Gastroesophageal sphincter (tissue), 3 donors: ENCODE measurements around the gene SNAPC3.

Source experiments
- EP300 ChIP-seq: sonication (generic); formaldehyde crosslinking; IDR thresholded peaks from one replicate; pipeline ENCODE4 v1.6.1; 2017; ENCODE audit warnings: antibody characterized with exemption, mild to moderate bottlenecking
- POLR2A ChIP-seq, 2 donors: fragments of 450-650 bp; IDR thresholded peaks; one replicate each; pipeline ENCODE4 v1.6.1; 2017; ENCODE audit warnings: antibody characterized with exemption in 2 of 2, mild to moderate bottlenecking in 2 of 2, moderate library complexity in 1 of 2
- TF ChIP-seq, protein P1 (sequence below), 4 experiments: fragments of 200-600 bp in 2 of 4; fragments of 450-650 bp in 2 of 4; sonication (generic) in 1 of 4; IDR thresholded peaks; one replicate each; pipeline ENCODE4 v1.5.1; 2017 to 2019; ENCODE audit warnings: antibody characterized with exemption in 4 of 4, mild to moderate bottlenecking in 2 of 4, moderate library complexity in 2 of 4

DNA sequence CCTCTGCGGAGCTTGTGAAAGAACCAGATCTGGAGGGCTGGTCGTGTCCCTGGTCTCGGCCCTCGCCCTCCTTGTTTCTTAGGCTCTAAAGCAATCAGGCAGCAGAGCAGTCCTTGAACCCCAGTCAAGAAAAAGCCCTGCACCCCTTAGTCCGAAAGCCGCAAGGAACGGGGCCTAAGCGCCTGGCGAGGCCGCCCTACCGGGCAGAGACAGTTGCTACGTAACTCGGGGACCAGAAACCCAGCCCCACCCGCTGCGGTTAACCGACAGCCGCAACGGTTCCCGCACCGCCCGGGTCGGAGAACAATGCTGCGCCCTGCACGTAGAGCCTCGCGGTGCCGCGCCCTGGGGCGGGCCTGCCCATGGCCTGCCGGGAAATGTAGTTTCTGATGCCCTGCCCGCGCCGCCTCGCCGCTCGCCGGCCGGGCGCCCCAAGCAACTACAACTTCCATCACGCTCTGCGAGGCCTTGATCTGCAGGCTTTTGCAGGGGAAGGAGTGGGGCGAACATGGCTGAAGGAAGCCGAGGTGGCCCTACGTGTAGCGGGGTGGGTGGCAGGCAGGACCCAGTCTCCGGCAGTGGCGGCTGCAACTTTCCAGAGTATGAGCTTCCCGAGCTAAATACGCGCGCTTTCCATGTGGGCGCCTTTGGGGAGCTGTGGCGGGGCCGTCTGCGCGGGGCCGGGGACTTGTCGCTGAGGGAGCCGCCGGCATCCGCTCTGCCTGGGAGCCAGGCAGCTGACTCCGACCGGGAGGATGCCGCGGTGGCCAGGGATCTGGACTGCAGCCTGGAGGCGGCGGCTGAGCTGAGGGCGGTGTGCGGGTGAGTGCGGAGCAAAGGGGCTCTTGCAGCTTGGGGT lies at the start of gene SNAPC3:
- peak; percentile 46 to 72 for TF ChIP-seq POLR2A (IDR thresholded peaks at IDR 0.05)
- TF ChIP-seq, protein P1, sequence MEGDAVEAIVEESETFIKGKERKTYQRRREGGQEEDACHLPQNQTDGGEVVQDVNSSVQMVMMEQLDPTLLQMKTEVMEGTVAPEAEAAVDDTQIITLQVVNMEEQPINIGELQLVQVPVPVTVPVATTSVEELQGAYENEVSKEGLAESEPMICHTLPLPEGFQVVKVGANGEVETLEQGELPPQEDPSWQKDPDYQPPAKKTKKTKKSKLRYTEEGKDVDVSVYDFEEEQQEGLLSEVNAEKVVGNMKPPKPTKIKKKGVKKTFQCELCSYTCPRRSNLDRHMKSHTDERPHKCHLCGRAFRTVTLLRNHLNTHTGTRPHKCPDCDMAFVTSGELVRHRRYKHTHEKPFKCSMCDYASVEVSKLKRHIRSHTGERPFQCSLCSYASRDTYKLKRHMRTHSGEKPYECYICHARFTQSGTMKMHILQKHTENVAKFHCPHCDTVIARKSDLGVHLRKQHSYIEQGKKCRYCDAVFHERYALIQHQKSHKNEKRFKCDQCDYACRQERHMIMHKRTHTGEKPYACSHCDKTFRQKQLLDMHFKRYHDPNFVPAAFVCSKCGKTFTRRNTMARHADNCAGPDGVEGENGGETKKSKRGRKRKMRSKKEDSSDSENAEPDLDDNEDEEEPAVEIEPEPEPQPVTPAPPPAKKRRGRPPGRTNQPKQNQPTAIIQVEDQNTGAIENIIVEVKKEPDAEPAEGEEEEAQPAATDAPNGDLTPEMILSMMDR (IDR thresholded peaks at IDR 0.05), result peak in 3 of 4 experiments; percentile 17 to 28 (median 28)
- TF ChIP-seq EP300, result no peak
